Measurements from ENCODE around the gene MRPL51.
"Not testable (repeated sequence)": the region's sequence is repeated elsewhere in the genome, so short reads cannot be mapped to it uniquely, and the experiment has no call there.

Gene MRPL51

GRCh38 chr12:6530576-6531260 is 37.7 kb upstream of the MRPL51 start:
- no peak for DNase-seq

GRCh38 chr12:6529291-6529737 is 36.3 kb upstream of the MRPL51 start:
- DNase-seq, result no peak

GRCh38 chr12:6528539-6529235 is 35.6 kb upstream of the MRPL51 start:
- DNase-seq, result no peak

DNA sequence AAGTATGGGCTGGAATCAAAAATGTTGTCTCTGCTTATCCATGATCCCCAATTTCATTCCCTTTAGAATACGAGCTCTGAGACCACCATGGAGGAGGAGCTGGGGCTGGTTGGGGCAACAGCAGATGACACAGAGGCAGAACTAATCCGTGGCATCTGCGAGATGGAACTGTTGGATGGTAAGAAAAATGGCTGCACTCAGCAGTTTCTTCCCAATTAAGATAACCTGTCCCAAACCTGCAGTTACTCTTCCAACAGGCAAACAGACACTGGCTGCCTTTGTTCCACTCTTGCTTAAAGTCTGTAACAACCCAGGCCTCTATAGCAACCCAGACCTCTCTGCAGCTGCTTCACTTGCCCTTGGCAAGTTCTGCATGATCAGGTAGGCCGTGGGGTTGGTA is 34.6 kb upstream of the MRPL51 start:
- no peak for DNase-seq

DNA sequence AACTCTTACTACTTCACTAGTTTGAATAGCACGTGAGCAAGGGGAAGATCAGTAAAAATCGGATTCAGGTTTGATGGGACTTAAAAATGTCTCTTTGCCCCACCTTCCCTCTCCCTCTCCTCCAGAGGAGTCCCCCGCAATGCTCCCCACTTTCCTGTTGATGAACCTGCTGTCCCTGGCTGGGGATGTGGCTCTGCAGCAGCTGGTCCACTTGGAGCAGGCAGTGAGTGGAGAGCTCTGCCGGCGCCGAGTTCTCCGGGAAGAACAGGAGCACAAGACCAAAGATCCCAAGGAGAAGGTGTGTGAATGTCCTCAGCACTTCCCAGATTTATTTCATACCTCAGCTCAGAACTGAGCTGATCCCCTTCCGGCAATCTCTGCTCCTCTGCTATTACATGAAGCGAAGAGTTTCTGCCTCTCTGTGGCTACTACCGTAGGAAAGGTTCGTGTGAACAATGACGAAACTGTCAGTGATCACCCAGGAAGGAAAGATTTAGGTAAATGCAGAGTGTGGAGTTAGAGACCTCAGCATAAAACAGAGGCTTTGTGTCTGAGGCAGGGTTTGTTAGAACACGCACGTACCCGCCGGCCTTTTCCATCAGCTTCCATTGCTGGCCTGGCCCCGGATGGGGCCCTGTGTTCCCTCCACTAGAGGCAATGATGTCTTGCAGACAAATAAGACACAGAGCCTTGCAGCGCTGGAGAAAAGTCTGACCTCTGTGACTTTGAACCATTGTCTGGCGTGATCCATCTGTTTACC is 33.9 kb upstream of the MRPL51 start:
- DNase-seq, result no peak

DNA sequence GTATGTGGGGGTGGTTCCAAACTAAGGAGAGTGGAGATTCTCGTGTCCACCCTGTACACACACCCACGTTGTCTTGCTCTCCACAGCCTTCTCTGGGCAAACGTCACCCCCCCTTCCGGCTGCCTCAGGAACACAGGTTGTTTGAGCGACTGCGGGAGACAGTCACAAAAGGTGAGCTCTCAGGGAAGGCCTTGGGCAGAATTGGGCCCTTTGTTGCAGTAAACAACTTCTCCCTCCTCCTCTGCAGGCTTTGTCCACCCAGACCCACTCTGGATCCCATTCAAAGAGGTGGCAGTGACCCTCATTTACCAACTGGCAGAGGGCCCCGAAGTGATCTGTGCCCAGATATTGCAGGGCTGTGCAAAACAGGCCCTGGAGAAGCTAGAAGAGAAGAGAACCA is 33.1 kb upstream of the MRPL51 start:
- DNase-seq, result no peak

- no peak for DNase-seq
Measured at GRCh38 chr12:6524648-6525047, 31.6 kb upstream of the MRPL51 start.

DNA sequence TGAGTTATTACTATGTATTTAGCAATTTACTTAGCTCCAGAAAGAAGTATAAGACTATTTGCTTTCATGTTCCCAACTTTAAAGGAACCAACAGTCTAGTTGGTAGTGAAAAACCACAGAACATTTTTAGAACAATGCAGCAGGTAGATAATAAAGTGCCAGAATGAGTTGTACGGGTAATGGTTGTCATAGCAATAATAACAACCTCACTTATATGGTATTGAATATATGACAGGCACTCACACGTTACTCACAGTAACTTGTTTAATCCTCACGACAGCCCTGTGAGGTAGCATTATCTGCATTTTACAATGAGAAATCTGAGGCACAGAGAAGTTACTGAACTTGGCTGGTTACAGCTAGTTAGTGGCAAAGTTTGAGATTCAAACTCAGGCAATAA is 30.6 kb upstream of the MRPL51 start:
- DNase-seq, result no peak

DNA sequence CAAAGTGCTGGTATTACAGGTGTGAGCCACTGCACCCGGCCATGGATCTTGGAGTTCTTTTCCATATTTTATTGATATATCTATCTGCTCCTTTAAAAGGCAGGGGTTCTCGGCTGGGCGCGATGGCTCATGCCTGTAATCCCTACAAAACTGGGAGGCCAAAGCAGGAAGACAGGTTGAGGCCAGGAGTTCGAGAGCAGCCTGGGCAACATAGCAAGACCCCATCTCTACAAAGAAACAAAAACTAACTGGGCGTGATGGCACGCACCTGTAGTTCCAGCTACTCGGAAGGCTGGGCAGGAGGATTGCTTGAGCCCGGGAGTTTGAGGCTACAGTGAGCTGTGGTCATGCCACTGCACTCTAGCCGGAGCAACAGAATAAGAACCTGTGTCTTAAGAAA is 29.1 kb upstream of the MRPL51 start:
- no peak for DNase-seq

GRCh38 chr12:6520186-6520585 is 27.1 kb upstream of the MRPL51 start:
- no peak for DNase-seq

DNA sequence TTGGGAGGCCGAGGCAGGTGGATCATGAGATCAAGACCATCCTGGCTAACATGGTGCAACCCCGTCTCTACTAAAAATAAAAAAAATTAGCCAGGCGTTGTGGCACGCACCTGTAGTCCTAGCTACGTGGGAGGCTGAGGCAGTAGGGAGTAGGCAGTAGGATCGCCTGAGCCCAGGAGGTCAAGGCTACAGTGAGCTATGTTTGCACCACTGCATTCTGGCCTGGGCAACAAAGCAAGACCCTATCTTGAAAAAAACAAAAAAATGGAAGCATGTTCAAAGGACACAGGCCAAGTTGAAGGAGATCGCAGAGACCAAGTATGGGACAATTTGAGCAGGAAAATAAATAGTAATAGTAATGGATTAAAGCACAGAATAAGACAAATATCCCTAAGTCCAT is 15.0 kb upstream of the MRPL51 start:
- DNase-seq, result no peak

DNA sequence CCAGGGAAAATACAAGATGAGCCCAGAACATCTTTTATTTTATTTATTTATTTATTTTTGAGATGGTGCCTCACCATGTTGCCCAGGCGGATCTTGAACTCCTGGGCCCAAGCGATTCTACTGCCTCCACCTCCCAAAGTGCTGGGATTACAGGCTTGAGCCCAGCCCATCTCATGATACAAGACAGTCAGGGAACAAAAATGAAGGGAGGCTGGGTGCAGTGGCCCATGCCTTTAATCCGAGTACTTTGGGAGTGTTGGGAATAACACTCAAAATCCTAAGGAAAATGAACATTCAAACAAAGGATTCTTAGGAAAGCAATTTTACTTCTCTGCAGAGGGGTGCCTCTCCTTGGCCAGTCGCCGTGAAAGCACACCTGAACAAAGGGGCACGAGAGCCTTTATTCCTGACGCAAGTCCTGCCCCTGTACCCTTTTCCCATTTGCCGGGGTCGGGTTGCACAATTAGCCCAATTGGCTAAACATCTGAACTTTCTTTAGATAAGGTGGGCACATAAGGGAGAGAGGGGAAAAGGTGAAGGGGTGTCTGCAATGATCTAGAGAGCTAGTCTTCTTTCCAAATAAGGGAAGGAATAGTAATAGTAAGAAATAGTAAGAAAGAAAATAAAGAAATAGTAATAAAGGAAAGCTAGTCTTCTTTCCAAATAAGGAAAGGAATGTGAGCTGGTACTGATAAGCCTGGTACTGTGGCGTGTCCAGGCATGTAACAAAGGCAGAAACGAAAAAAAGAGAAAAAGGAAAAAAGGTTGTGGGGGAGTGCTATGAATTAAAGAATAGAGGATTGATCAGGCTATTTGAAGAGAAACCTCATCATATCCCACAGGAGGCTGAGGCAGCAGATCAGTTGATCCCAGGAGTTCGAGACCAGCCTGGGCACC is 14.3 kb upstream of the MRPL51 start:
- DNase-seq, result no peak

GRCh38 chr12:6500466-6500865 is 7.4 kb upstream of the MRPL51 start:
- no peak for DNase-seq

DNA sequence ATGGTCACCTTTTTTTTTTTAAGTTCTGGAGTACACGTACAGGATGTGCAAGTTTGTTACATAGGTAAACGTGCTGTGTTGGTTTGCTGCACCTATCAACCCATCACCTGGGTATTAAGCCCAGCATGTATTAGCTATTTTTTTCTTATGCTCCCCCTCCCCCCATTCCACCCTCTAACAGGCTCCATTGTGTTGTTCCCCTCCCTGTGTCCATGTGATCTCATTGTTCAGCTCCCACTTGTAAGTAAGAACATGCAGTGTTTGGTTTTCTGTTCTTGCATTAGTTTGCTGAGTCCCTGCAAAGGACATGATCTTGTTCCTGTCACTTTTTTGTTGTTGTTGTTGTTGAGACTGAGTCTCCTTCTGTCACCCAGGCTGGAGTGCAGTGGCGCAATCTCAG is 4.2 kb upstream of the MRPL51 start:
- not testable (repeated sequence) for DNase-seq

GRCh38 chr12:6494968-6495367 is 1.9 kb upstream of the MRPL51 start:
- DNase-seq, result no peak

DNA sequence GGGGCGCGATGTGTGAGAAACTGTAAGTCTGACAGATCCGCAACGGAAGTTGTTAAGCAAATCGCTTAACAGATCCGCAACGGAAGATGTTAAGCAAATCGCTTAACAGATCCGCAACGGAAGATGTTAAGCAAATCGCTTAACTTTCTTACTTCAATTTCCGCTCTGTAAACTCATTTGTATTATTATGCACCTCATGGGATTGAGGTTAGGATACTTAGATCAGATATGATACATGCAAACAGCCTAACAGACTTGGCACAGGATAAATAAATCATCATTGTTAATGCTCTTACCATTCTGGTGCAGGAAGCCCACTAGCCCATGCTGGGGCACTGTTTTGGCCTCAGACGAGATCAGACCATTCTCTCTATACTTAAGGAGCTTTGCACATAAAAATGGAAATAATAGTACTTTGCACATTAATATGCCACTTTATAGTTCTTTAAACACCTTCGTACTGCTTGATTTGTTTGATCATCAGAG is 1.2 kb upstream of the MRPL51 start:
- DNase-seq, result no peak

GRCh38 chr12:6493497-6494257 is 615 bp upstream of the MRPL51 start, which contains the start of gene NCAPD2:
NCAPD2 (plus strand) TSS chr12:6494102; CDS start chr12:6495099, 997 bp downstream.
- DNase-seq, result peak; percentile 100

GRCh38 chr12:6490673-6491072 is 2.4 kb downstream of the MRPL51 start:
- not testable (repeated sequence) for DNase-seq

GRCh38 chr12:6489449-6489848 is 3.6 kb downstream of the MRPL51 start:
- no peak for DNase-seq

GRCh38 chr12:6488240-6488639 is 4.8 kb downstream of the MRPL51 start:
- DNase-seq, result no peak

DNA sequence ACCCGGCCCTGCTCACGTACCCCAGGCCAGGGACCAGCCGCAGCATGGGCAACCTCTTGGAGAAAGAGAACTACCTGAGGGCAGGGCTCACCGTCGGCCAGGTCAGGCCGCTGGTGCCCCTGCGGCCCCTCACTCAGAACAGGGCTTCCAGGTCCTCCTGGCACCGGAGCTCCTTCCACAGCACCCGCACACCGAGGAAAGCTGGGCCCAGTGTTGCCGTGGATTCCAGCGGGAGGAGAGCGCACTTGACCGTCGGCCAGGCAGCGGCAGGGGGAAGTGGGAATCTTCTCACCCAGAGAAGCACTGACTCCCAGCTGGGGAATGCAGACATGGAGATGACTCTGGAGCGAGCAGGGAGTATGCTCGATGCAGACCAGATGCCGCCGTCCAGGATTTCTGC is 14.6 kb downstream of the MRPL51 start:
- DNase-seq, result no peak
